IMR-90 (cell line): ENCODE measurements around the gene CREG1. TPM values are rescaled to one million over a fixed set of nuclear protein-coding genes. Genes with fewer than 3 reads are reported as not detected.

ENCODE experiments used
- ATAC-seq: fragments of 200-7000 bp; cut with Tn5 transposase; 2 replicates; pipeline ENCODE4 v1.9.1; 2020; ENCODE audit warnings: low read depth, mild to moderate bottlenecking, moderate library complexity
- BruUV-seq: library from RNA; stranded (reverse); fragments of 400-500 nt; replicated peaks from 2 replicates; lab custom pipeline; 2021; lab: Mats Ljungman, UMichigan
- CTCF ChIA-PET: fragments of 300-600 bp; formaldehyde crosslinking; extraction: SDS; loops from one replicate; lab custom pipeline; 2021; ENCODE audit warnings: antibody characterized with exemption; lab: Yijun Ruan, JAX
- POLR2A ChIA-PET: fragments of 300-600 bp; sonication (Branson Sonifier 250); formaldehyde crosslinking; loops from one replicate; lab custom pipeline; 2022; ENCODE audit warnings: antibody characterized with exemption; ENCODE audit not compliant: unreplicated experiment; lab: Charles Lee
- DNase-seq: peaks from one replicate; pipeline ENCODE4 v3.0.0; 2013
- H2AFZ ChIP-seq: replicated peaks from 2 replicates; pipeline ENCODE3; 2013; ENCODE audit warnings: low read length, mild to moderate bottlenecking; ENCODE audit not compliant: poor library complexity
- H2AK5ac ChIP-seq: 2 replicates; pipeline ENCODE4 v1.6.1; 2013; ENCODE audit warnings: low read depth, low read length, inconsistent platforms
- H2AK9ac ChIP-seq: replicated peaks from 2 replicates; pipeline ENCODE3; 2013; ENCODE audit warnings: mild to moderate bottlenecking, low read depth, low read length, moderate library complexity; ENCODE audit not compliant: poor library complexity
- H2BK120ac ChIP-seq: 2 replicates; pipeline ENCODE4 v1.6.1; 2013; ENCODE audit warnings: low read depth, low read length, inconsistent platforms
- H2BK15ac ChIP-seq: 3 replicates; pipeline ENCODE4 v1.6.1; 2013; ENCODE audit warnings: low read depth, low read length, inconsistent platforms
- H2BK20ac ChIP-seq: 2 replicates; pipeline ENCODE4 v1.6.1; 2013; ENCODE audit warnings: low read depth, mild to moderate bottlenecking, inconsistent platforms, low read length, moderate library complexity
- H2BK5ac ChIP-seq: 2 replicates; pipeline ENCODE4 v1.6.1; 2013; ENCODE audit warnings: mild to moderate bottlenecking, low read depth, low read length, inconsistent platforms; ENCODE audit not compliant: poor library complexity, severe bottlenecking
- H3K14ac ChIP-seq: replicated peaks from 2 replicates; pipeline ENCODE4 v1.6.1; 2013; ENCODE audit warnings: low read depth, low read length, inconsistent platforms
- H3K18ac ChIP-seq: 2 replicates; pipeline ENCODE4 v1.6.1; 2013; ENCODE audit warnings: low read depth, low read length, control low read depth
- H3K23ac ChIP-seq: 2 replicates; pipeline ENCODE4 v1.6.1; 2013; ENCODE audit warnings: low read depth, low read length, inconsistent platforms
- H3K27ac ChIP-seq: 2 replicates; pipeline ENCODE4 v1.5.1; 2013; ENCODE audit warnings: mild to moderate bottlenecking, control low read depth, low read length; ENCODE audit not compliant: insufficient read depth
- H3K27me3 ChIP-seq: 2 replicates; pipeline ENCODE4 v1.6.1; 2013; ENCODE audit warnings: low read length; ENCODE audit not compliant: control insufficient read depth, insufficient read depth
- H3K36me3 ChIP-seq: 2 replicates; pipeline ENCODE4 v1.6.1; 2013; ENCODE audit warnings: low read length, mixed read lengths; ENCODE audit not compliant: control insufficient read depth, insufficient read depth
- H3K4ac ChIP-seq: 2 replicates; pipeline ENCODE4 v1.6.1; 2013; ENCODE audit warnings: low read depth, low read length, inconsistent platforms
- H3K4me1 ChIP-seq: 2 replicates; pipeline ENCODE4 v1.6.1; 2013; ENCODE audit warnings: low read length, mixed read lengths; ENCODE audit not compliant: control insufficient read depth, insufficient read depth
- H3K4me2 ChIP-seq: 2 replicates; pipeline ENCODE4 v1.6.1; 2013; ENCODE audit warnings: low read depth, mild to moderate bottlenecking, control low read depth, low read length, moderate library complexity
- H3K4me3 ChIP-seq: 2 replicates; pipeline ENCODE4 v1.5.1; 2013; ENCODE audit warnings: low read depth, mild to moderate bottlenecking, control low read depth, low read length, moderate library complexity; ENCODE audit not compliant: insufficient read depth
- H3K56ac ChIP-seq: 2 replicates; pipeline ENCODE4 v1.6.1; 2013; ENCODE audit warnings: low read length, inconsistent platforms; ENCODE audit not compliant: insufficient read depth; ENCODE audit errors: extremely low read depth
- H3K79me1 ChIP-seq, 2 experiments: 2 replicates each; pipeline ENCODE4 v1.6.1; 2013; ENCODE audit warnings: low read length in 2 of 2, inconsistent platforms in 1 of 2, low read depth in 1 of 2
- H3K9ac ChIP-seq: 2 replicates; pipeline ENCODE4 v1.6.1; 2013; ENCODE audit warnings: low read depth, low read length, control low read depth
- H3K9me1 ChIP-seq: 2 replicates; pipeline ENCODE4 v1.6.1; 2013; ENCODE audit warnings: low read length, inconsistent platforms; ENCODE audit not compliant: insufficient read depth
- H3K9me3 ChIP-seq: 2 replicates; pipeline ENCODE4 v1.6.1; 2013; ENCODE audit warnings: low read length; ENCODE audit not compliant: control insufficient read depth, insufficient read depth
- H4K20me1 ChIP-seq: 2 replicates; pipeline ENCODE4 v1.6.1; 2013; ENCODE audit warnings: low read length, inconsistent platforms; ENCODE audit not compliant: insufficient read depth
- H4K5ac ChIP-seq: 2 replicates; pipeline ENCODE4 v1.6.1; 2013; ENCODE audit warnings: mild to moderate bottlenecking, low read depth, low read length, control low read depth
- H4K8ac ChIP-seq, 2 experiments: 2 replicates each; pipeline ENCODE4 v1.6.1; 2013; ENCODE audit warnings: low read depth in 2 of 2, low read length in 2 of 2, control low read depth in 1 of 2, inconsistent platforms in 1 of 2
- H4K91ac ChIP-seq: 2 replicates; pipeline ENCODE4 v1.6.1; 2013; ENCODE audit warnings: low read depth, low read length, inconsistent platforms; ENCODE audit not compliant: insufficient read depth
- BHLHE40 ChIP-seq: fragments of 150-350 bp; IDR thresholded peaks from 2 replicates; pipeline ENCODE4 v1.6.1; 2016; ENCODE audit warnings: mild to moderate bottlenecking, low read depth, low read length
- CEBPB ChIP-seq: IDR thresholded peaks from 2 replicates; pipeline ENCODE4 v1.6.1; 2012; ENCODE audit warnings: low read depth, low read length, improper control_type of control experiment
- CHD1 ChIP-seq: IDR thresholded peaks from 2 replicates; pipeline ENCODE4 v1.6.1; 2012; ENCODE audit warnings: low read depth, low read length, improper control_type of control experiment
- CTCF ChIP-seq: conservative IDR thresholded peaks from 2 replicates; pipeline ENCODE4 v1.5.1; 2012; ENCODE audit warnings: mild to moderate bottlenecking, low read depth, low read length, improper control_type of control experiment
- ELK1 ChIP-seq: fragments of 150-350 bp; IDR thresholded peaks from 2 replicates; pipeline ENCODE4 v1.6.1; 2016; ENCODE audit warnings: low read depth, mild to moderate bottlenecking, low read length, moderate library complexity, borderline replicate concordance
- FOS ChIP-seq: fragments of 150-350 bp; IDR thresholded peaks from 2 replicates; pipeline ENCODE4 v1.6.1; 2016; ENCODE audit warnings: low read depth, low read length
- MAFK ChIP-seq: IDR thresholded peaks from 2 replicates; pipeline ENCODE4 v1.6.1; 2012; ENCODE audit warnings: low read depth, low read length, improper control_type of control experiment
- MAZ ChIP-seq: IDR thresholded peaks from 2 replicates; pipeline ENCODE4 v1.6.1; 2012; ENCODE audit warnings: low read depth, mild to moderate bottlenecking, low read length, improper control_type of control experiment, moderate library complexity, borderline replicate concordance
- MXI1 ChIP-seq: IDR thresholded peaks from 2 replicates; pipeline ENCODE4 v1.6.1; 2012; ENCODE audit warnings: low read depth, mild to moderate bottlenecking, low read length, moderate library complexity, borderline replicate concordance
- NFE2L2 ChIP-seq: fragments of 150-350 bp; IDR thresholded peaks from 2 replicates; pipeline ENCODE4 v1.6.1; 2016; ENCODE audit warnings: low read depth, mild to moderate bottlenecking, low read length
- POLR2A ChIP-seq: IDR thresholded peaks from 2 replicates; pipeline ENCODE4 v1.6.1; 2012; ENCODE audit warnings: mild to moderate bottlenecking, low read depth, low read length
- RAD21 ChIP-seq: IDR thresholded peaks from 2 replicates; pipeline ENCODE4 v1.6.1; 2012; ENCODE audit warnings: low read length, improper control_type of control experiment
- RCOR1 ChIP-seq: IDR thresholded peaks from 2 replicates; pipeline ENCODE4 v1.6.1; 2012; ENCODE audit warnings: mild to moderate bottlenecking, low read length, improper control_type of control experiment; ENCODE audit not compliant: insufficient replicate concordance
- RFX5 ChIP-seq: IDR thresholded peaks from 2 replicates; pipeline ENCODE4 v1.8.0; 2012; ENCODE audit warnings: low read depth, mild to moderate bottlenecking, low read length, moderate library complexity
- SMC3 ChIP-seq: fragments of 150-350 bp; IDR thresholded peaks from 2 replicates; pipeline ENCODE4 v1.6.1; 2016; ENCODE audit warnings: low read depth, mild to moderate bottlenecking, antibody characterized with exemption, low read length, moderate library complexity
- USF2 ChIP-seq: fragments of 150-350 bp; IDR thresholded peaks from 2 replicates; pipeline ENCODE4 v1.6.1; 2017; ENCODE audit warnings: mild to moderate bottlenecking, antibody characterized with exemption, low read length, low read depth
- dilution Hi-C: fragments of 300-500 bp; cut with HindIII; formaldehyde crosslinking; loops from one replicate; pipeline ENCODE4 v1.14.3; 2018; ENCODE audit warnings: low sequenced_read_pairs; ENCODE audit not compliant: unreplicated experiment
- in situ Hi-C: fragments of 300-500 bp; cut with MboI; formaldehyde crosslinking; loops from 3 replicates; pipeline ENCODE4 v1.14.3; 2019; ENCODE audit warnings: low sequenced_read_pairs, inconsistent platforms, mixed read lengths
- intact Hi-C: fragments of 100-400 bp; cut with micrococcal nuclease; formaldehyde crosslinking; loops from 2 replicates; pipeline ENCODE4 v1.10.0; 2022
- polyA plus RNA-seq, 3 experiments: library from polyadenylated mRNA; depleted of rRNA; stranded (reverse); fragments of >200 nt; gene quantifications; 2 replicates each; pipeline ENCODE4 v1.2.3, GENCODE V29; 2012; ENCODE audit warnings: low replicate concordance in 1 of 3
- total RNA-seq: library from RNA; depleted of rRNA; stranded (reverse); fragments of >200 nt; gene quantifications from 2 replicates; pipeline ENCODE4 v1.2.3, GENCODE V29; 2012

CREG1 gene
- total and polyA plus RNA-seq, 2 of the 4 experiments (the other 2 are of a cell fraction), result 2.9 to 6.4 TPM

- no peak overlapping the region for H3K14ac ChIP-seq
- ATAC-seq (no peak), DNase-seq (no peak)
- H3K9me1 ChIP-seq, result no peaks in the 10 kb centered on the region
- no TSS peak for BruUV-seq
- no peak overlapping the region for H3K18ac ChIP-seq
- H3K4me3 ChIP-seq, result no peak overlapping the region
- in situ Hi-C loops, result no loop called here
- H3K4ac ChIP-seq, result no peak overlapping the region
- ChIA-PET POLR2A (no interaction called here), CTCF (no interaction called here)
- peaks cover 5% of the 10 kb centered on the region; the same call in 1 of the 2 replicates for H3K27me3 ChIP-seq
- H3K56ac ChIP-seq, result no peak overlapping the region
- no peak overlapping the region for H4K91ac ChIP-seq
- H3K36me3 ChIP-seq, result no peaks in the 10 kb centered on the region
- H3K4me2 ChIP-seq, result no peak overlapping the region
- H3K9me3 ChIP-seq, result no peaks in the 10 kb centered on the region
- no peak overlapping the region for H3K23ac ChIP-seq
- no peaks in the 10 kb centered on the region for H3K79me1 ChIP-seq
- H2BK20ac ChIP-seq, result no peak overlapping the region
- no peaks in the 10 kb centered on the region for H4K20me1 ChIP-seq
- H2BK5ac ChIP-seq, result no peak overlapping the region
- no peak overlapping the region for H2BK120ac ChIP-seq
- no peak overlapping the region for H3K9ac ChIP-seq
- no peaks in the 10 kb centered on the region for H3K4me1 ChIP-seq
- no peak overlapping the region for H2AK9ac ChIP-seq
- H2BK15ac ChIP-seq, result no peak overlapping the region
- intact Hi-C loops, result no loop called here
- H2AFZ ChIP-seq, result no peak overlapping the region
- no peak overlapping the region for H2AK5ac ChIP-seq
- no peak overlapping the region for H4K8ac ChIP-seq
- TF ChIP-seq POLR2A (no peak), MXI1 (no peak), USF2 (no peak), FOS (no peak), ELK1 (no peak), MAZ (no peak), RCOR1 (no peak), NFE2L2 (no peak), RAD21 (no peak), RFX5 (no peak), MAFK (no peak), CHD1 (no peak), CTCF (no peak), CEBPB (no peak), SMC3 (no peak), BHLHE40 (no peak)
- H4K5ac ChIP-seq, result no peak overlapping the region
- H3K27ac ChIP-seq, result no peak overlapping the region
- dilution Hi-C loops, result no loop called here
Measured at GRCh38 chr1:167520711-167521206, 32.8 kb downstream of the CREG1 start.
